ENCODE results near the gene MAGOH.
A peak's percentile ranks its signal among the peaks of the same experiment; 100 is the strongest.
"Not testable (repeated sequence)": the region's sequence is repeated elsewhere in the genome, so short reads cannot be mapped to it uniquely, and the experiment has no call there.

Gene MAGOH

DNA sequence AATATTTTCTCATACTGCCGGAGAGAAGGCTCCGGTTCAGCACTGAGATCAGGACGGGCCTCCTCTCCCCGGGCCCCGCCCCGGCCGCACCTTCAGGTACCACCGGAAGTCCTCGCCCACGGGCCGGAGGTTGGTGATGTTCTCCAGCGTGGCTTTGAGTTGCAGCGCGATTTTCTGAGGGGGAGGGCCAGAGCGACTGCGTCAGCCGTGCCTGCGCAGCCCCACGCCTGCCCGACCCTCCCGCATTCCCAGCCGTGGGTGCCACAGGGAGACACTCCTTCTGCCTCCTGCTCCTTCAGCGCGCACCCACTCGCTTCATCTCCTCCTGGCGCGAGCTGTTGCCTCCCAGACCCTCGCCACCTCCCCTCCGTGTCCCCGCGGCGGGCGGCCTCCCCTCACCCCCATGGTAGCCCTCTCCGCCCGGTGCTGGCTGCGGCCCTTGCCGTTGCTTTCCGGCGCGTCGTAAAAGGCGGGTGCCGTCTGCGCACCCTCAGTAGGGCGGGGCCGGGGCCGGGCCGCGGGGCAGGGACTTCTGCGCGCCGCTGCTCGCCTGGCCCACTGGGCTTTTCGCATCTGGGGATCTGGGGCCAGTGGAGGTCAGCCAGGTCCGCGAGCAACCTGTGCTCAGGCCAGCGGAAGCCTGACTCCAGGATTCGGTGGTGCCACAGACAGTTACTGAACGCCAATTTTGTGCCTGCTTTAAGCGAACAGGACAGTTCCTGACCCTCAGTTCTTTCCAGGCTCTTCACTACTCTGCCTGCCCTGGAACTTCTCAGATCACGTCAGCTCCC, 18.0 kb downstream of the MAGOH start, which contains the start of gene CZIB:
Gene CZIB, minus strand, starts transcription at position 464 of the 791 bp plus-strand sequence. Its CDS starts 59 bp downstream, at position 405.
- Histone ChIP-seq H3K9ac (ENCODE audit: low read depth, low read length) (peak within 1 kb of the TSS; percentile 92), H3K36me3 (ENCODE audit: insufficient read depth, low read length) (no peaks in the 10 kb centered on the region), H3K9me3 (ENCODE audit: control insufficient read depth, insufficient read depth, low read length) (no peaks in the 10 kb centered on the region), H3K4me1 (ENCODE audit: insufficient read depth, low read length) (no peaks in the 10 kb centered on the region)

DNA sequence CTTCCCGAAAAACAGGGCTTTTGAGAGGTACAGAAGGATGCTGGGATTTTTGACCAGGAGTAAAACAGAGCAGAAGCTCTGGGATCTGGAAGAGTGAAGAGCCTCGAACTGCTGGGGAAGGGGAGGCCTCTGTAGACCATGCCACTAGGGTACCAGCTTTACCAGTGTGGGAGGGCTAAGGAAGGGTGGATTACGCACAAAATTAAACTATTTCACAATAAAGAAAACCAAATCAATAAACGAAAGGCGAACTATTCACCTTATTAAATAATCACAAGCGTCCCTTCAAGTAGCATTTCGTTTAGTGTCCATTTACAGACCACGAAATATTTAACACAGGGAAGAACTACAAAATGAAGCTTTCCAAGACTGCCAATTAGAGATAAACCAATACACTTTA, 18.6 kb downstream of the MAGOH start:
- peak overlapping the region; percentile 92 for H3K9ac ChIP-seq (ENCODE audit: low read depth, low read length)
- H3K4me1 ChIP-seq (ENCODE audit: insufficient read depth, low read length): no peaks in the 10 kb centered on the region
- H3K9me3 ChIP-seq (ENCODE audit: control insufficient read depth, insufficient read depth, low read length): no peaks in the 10 kb centered on the region
- H3K36me3 ChIP-seq (ENCODE audit: insufficient read depth, low read length): no peaks in the 10 kb centered on the region

DNA sequence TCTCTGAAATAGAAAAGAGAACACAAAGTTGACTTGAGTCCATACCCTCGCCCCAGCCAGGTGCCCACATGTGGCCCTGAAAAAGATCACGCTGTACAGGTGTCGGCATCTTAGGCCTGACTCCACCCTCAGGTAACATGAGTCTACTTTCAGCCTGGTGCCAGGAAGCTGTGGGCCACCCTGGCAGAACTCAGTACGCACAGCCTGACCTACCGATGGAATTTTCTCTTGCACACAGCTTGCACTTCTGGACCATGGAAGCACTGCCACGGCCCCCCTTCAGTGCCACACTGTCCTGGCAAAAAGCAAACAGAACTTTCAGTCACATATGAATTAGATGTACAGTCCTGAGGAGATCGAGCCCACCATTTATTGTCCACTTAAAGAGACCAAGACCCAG, 20.1 kb downstream of the MAGOH start:
- H3K4me1 ChIP-seq (ENCODE audit: insufficient read depth, low read length): no peaks in the 10 kb centered on the region
- peaks cover 8% of the 10 kb centered on the region for H3K36me3 ChIP-seq (ENCODE audit: insufficient read depth, low read length)
- no peaks in the 10 kb centered on the region for H3K9me3 ChIP-seq (ENCODE audit: control insufficient read depth, insufficient read depth, low read length)

DNA sequence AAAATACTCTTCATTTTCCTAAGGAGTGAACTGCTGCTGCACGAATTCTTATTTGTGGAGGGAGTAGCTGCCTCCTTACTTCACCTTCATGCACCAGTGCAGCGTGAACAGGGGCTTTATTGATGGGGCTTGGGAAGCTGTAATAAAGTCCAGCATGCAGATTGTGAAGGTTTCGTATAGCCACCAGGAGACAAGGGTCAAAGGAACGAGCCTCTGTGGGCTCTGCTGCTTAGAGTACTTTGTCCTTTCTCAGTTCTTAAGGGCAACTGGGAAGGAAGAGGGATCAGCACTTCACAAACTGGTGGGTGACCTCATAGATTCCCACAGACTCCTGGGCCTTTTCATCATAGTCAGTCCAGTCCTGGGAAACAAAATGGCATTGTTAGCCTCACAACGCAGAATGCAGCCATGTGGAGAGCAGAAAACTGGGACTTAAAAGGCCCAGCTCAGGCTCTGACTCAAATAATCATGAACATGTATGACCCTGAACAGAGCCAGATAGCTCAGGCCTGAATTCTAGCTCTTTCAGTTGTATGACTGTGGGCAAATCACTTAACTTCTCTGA, 23.9 kb downstream of the MAGOH start:
- H3K36me3 ChIP-seq (ENCODE audit: insufficient read depth, low read length): peaks cover 16% of the 10 kb centered on the region
- H3K9me3 ChIP-seq (ENCODE audit: control insufficient read depth, insufficient read depth, low read length): no peaks in the 10 kb centered on the region
- H3K4me1 ChIP-seq (ENCODE audit: insufficient read depth, low read length): no peaks in the 10 kb centered on the region
- H3K9ac ChIP-seq (ENCODE audit: low read depth, low read length): no peak overlapping the region

More for the DNA sequence above, 20.1 kb downstream of the MAGOH start:
- H3K9ac ChIP-seq (ENCODE audit: low read depth, low read length): no peak overlapping the region

DNA sequence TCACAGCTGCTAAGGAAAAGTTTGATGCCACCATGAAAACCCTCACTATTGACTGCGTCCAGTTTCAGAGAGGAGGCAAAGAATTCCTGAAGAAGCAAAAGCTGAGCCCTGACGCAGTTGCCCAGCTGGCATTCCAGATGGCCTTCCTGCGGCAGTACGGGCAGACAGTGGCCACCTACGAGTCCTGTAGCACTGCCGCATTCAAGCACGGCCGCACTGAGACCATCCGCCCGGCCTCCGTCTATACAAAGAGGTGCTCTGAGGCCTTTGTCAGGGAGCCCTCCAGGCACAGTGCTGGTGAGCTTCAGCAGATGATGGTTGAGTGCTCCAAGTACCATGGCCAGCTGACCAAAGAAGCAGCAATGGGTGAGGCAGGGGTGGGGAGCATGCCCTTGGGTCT, 27.4 kb downstream of the MAGOH start:
- Histone ChIP-seq H3K9ac (ENCODE audit: low read depth, low read length) (no peak overlapping the region), H3K36me3 (ENCODE audit: insufficient read depth, low read length) (peaks cover 22% of the 10 kb centered on the region), H3K4me1 (ENCODE audit: insufficient read depth, low read length) (no peaks in the 10 kb centered on the region), H3K9me3 (ENCODE audit: control insufficient read depth, insufficient read depth, low read length) (peaks cover 9% of the 10 kb centered on the region)

DNA sequence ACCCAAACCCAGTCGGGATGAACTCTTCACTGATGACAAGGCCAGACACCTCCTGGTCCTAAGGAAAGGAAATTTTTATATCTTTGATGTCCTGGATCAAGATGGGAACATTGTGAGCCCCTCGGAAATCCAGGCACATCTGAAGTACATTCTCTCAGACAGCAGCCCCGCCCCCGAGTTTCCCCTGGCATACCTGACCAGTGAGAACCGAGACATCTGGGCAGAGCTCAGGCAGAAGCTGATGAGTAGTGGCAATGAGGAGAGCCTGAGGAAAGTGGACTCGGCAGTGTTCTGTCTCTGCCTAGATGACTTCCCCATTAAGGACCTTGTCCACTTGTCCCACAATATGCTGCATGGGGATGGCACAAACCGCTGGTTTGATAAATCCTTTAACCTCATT, 28.0 kb downstream of the MAGOH start:
- no peak overlapping the region for H3K9ac ChIP-seq (ENCODE audit: low read depth, low read length)
- H3K4me1 ChIP-seq (ENCODE audit: insufficient read depth, low read length): no peaks in the 10 kb centered on the region
- H3K9me3 ChIP-seq (ENCODE audit: control insufficient read depth, insufficient read depth, low read length): peaks cover 13% of the 10 kb centered on the region
- H3K36me3 ChIP-seq (ENCODE audit: insufficient read depth, low read length): peaks cover 22% of the 10 kb centered on the region

DNA sequence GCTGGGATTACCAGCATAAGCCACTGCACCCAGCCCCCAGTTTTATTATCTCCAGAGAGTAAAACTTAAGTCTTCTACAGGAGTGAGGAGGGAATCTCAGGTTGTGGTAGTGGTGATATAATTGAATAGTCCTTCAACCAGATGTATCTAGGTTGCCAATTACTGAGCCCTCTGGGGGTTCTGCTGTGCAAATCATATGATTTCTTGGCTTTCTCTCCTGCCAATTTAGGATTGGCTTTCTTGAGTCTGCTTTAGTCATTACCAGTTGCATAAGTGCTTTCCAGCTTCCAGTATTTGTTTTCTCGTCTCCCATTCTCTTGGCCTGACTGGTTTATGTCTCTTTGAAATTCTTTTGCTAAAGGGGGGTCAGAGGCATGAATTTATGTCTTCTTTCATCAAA, 30.6 kb downstream of the MAGOH start:
- Histone ChIP-seq H3K4me1 (ENCODE audit: insufficient read depth, low read length) (no peaks in the 10 kb centered on the region), H3K9me3 (ENCODE audit: control insufficient read depth, insufficient read depth, low read length) (peaks cover 27% of the 10 kb centered on the region), H3K36me3 (ENCODE audit: insufficient read depth, low read length) (peaks cover 22% of the 10 kb centered on the region), H3K9ac (ENCODE audit: low read depth, low read length) (no peak overlapping the region)

DNA sequence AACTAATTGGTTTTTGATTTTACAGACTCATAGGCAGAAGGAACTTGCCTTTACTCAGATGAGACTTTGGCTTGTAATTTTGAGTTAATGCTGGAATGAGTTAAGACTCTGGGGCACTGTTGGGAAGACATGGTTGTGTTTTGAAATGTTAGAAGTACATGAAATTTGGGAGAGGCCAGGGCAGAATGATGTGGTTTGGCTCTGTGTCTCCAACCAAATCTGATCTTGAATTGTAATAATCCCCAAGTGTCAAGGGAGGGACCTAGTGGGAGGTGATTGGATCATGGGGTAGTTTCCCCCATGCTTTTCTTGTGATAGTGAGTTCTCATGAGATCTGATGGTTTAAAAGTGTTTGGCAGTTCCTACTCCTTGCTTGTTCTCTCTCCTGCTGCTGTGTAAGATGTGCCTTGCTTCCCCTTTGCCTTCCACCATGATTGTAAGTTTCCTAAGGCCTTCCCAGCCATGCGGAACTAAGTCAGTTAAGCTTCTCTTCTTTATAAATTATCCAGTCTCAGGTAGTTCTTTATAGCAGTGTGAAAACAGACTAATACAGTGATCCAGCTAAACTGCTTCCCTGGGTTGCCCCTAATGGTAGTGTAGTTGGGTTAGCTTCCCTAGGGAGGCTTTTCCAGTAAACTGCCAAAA, 31.5 kb downstream of the MAGOH start:
- Histone ChIP-seq H3K36me3 (ENCODE audit: insufficient read depth, low read length) (peaks cover 28% of the 10 kb centered on the region), H3K9ac (ENCODE audit: low read depth, low read length) (no peak overlapping the region), H3K9me3 (ENCODE audit: control insufficient read depth, insufficient read depth, low read length) (peaks cover 27% of the 10 kb centered on the region), H3K4me1 (ENCODE audit: insufficient read depth, low read length) (no peaks in the 10 kb centered on the region)

DNA sequence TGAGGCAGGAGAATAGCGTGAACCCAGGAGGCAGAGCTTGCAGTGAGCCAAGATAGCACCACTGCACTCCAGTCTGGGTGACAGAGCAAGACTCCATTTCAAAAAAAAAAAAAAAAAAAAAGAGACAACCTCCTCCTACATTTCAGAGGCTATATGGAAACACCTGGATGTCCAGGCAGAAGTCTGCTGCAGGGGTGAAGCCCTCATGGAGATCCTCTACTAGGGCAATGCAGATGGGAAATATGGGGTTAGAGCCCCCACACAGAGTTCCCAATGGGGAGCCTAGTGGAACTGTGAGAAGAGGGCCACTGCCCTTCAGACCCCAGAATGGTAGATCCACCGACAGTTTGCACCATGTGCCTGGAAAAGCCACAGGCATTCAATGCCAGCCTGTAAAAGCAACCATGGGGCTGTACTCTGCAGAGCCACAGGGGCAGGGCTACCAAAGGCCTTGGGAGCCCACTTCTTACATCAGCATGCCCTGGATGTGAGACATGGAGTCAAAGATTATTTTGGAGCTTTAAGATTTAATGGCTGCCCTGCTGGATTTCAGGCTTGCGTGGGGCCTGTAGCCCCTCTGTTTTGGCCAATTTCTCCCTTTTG, 32.1 kb downstream of the MAGOH start:
- peaks cover 28% of the 10 kb centered on the region for H3K36me3 ChIP-seq (ENCODE audit: insufficient read depth, low read length)
- H3K4me1 ChIP-seq (ENCODE audit: insufficient read depth, low read length); H3K9ac ChIP-seq (ENCODE audit: low read depth, low read length): not testable (repeated sequence)
- peaks cover 27% of the 10 kb centered on the region for H3K9me3 ChIP-seq (ENCODE audit: control insufficient read depth, insufficient read depth, low read length)

DNA sequence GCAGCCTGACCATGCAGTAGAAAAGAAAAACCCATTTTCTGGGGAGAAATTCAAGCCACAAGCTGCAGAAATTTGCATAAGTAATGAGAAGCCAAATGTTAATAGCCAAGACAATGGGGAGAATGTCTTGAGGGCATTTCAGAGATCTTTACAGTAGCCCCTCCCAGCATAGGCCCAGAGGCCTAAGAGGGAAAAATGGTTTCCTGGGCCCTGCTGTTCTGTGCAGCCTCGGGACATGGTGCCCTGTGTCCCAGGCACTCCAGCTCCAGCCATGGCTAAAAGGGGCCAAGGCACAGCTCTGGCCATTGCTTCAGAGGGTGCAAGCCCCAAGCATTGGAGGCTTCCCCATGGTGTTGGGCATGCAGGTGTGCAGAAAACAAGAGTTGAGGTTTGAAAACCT, 32.8 kb downstream of the MAGOH start:
- H3K36me3 ChIP-seq (ENCODE audit: insufficient read depth, low read length): peaks cover 30% of the 10 kb centered on the region
- H3K9ac ChIP-seq (ENCODE audit: low read depth, low read length); H3K4me1 ChIP-seq (ENCODE audit: insufficient read depth, low read length): not testable (repeated sequence)
- peaks cover 27% of the 10 kb centered on the region for H3K9me3 ChIP-seq (ENCODE audit: control insufficient read depth, insufficient read depth, low read length)

DNA sequence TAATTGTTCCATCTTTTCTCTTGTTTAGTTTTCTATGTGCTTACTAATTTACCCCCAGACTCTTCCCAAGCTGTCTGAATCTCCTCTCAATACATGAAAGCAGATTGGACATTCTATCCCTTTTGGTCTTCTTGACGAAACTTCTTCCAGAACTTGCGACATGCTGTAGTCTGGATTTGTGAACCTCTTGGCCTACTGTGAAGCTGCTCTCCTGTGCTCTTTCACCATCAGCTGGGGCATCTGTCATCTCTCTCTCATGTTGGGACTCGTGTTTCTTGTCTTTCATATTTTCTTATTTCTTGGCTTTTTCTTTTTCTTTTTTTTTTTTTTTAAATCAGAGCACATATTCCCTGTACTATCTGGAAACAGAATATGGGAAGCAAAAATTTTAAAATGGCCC, 34.9 kb downstream of the MAGOH start:
- Histone ChIP-seq H3K36me3 (ENCODE audit: insufficient read depth, low read length) (peaks cover 24% of the 10 kb centered on the region), H3K4me1 (ENCODE audit: insufficient read depth, low read length) (no peaks in the 10 kb centered on the region; the same call in 1 of the 2 replicates), H3K9ac (ENCODE audit: low read depth, low read length) (no peak overlapping the region), H3K9me3 (ENCODE audit: control insufficient read depth, insufficient read depth, low read length) (peaks cover 27% of the 10 kb centered on the region)

DNA sequence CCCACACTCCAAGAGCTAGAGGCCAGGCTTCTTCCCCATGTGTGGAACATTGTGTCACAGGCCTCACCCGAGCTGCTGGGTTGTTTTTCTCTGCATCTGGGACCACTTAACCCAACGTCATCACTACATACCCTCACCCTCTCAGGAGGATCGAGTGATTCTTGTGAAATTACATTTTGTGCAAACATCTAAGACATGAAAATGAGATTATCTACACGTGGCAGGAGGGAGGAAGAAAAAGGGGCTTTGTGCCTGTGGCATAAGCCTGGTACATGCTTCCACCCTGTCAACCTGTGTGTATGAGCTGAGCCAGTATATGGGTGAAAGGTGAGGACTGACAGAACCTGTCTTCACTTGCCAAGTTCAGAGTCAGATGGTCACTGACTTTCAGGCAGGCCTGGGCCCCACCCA, 40.1 kb downstream of the MAGOH start:
- Histone ChIP-seq H3K9me3 (ENCODE audit: control insufficient read depth, insufficient read depth, low read length) (no peaks in the 10 kb centered on the region), H3K9ac (ENCODE audit: low read depth, low read length) (no peak overlapping the region), H3K4me1 (ENCODE audit: insufficient read depth, low read length) (peaks cover 8% of the 10 kb centered on the region), H3K36me3 (ENCODE audit: insufficient read depth, low read length) (peaks cover 12% of the 10 kb centered on the region)

DNA sequence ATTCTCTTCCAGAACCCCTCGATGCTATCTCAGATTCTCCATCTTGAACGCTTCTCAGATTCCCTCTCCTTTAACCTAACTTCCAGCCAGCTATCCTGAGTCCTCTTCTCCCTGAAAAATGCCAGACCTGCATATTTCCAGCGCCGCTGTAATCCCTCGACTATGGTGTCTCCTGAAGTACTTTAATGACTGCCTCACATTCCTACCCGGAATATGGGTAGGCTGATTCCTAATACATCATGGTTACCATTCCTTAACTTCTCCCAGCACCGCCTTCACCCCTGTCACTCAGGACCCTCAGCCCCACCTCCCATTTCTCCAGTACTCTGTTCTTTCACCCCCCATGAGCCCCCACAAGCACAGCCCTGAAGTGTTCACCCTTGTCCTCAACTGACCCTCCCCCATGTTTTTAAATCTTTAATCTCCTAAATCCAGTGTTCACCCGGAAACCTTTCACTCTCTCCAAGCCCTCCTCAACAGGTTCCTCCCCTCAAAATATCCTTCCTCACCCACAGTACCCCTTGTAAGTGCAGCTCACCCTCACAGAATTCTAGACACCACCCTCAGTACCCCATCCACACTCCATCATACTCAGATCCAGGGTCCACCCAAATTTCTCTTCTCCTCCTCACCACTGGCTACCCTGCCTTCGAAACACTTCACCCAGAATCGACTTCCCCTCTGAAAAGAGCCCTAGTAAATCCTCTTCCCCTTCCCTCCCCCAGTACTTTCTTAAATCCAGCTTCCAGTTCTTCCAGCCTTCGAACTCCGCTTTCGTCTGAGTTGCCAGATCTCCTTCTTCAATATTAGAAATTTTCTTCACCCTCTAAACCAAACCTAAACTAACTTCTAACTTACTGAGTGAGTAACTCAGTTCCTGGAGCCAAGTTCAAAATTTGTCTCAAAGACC, 40.8 kb downstream of the MAGOH start:
- Histone ChIP-seq H3K4me1 (ENCODE audit: insufficient read depth, low read length) (peaks cover 8% of the 10 kb centered on the region), H3K9ac (ENCODE audit: low read depth, low read length) (peak overlapping the region; percentile 83), H3K9me3 (ENCODE audit: control insufficient read depth, insufficient read depth, low read length) (no peaks in the 10 kb centered on the region), H3K36me3 (ENCODE audit: insufficient read depth, low read length) (peaks cover 8% of the 10 kb centered on the region; the same call in 1 of the 2 replicates)

All from ES-I3 (cell line).